Lower leg skin (tissue), 3 donors: ENCODE data around the gene C10orf120.

Experiments used
- CTCF ChIP-seq, 3 donors: fragments of 450-650 bp; IDR thresholded peaks; one replicate each; pipeline ENCODE4 v1.5.1; 2016; ENCODE audit warnings: antibody characterized with exemption in 3 of 3, mild to moderate bottlenecking in 3 of 3, moderate library complexity in 2 of 3
- POLR2A ChIP-seq, 2 donors: fragments of 450-650 bp; IDR thresholded peaks; one replicate each; pipeline ENCODE4 v1.6.1; 2016 to 2017; ENCODE audit warnings: antibody characterized with exemption in 2 of 2, mild to moderate bottlenecking in 1 of 2, moderate library complexity in 1 of 2

GRCh38 chr10:122674781-122675180, 24.9 kb downstream of the C10orf120 start:
- TF ChIP-seq CTCF (IDR thresholded peaks at IDR 0.05) (no peak), POLR2A (IDR thresholded peaks at IDR 0.05) (no peak)
